IMR-90 (cell line): ENCODE data around the gene ANKMY2. TPM values are rescaled to one million over a fixed set of nuclear protein-coding genes. Genes with fewer than 3 reads are reported as not detected.

Source experiments
- ATAC-seq: fragments of 200-7000 bp; cut with Tn5 transposase; 2 replicates; pipeline ENCODE4 v1.9.1; 2020; ENCODE audit warnings: low read depth, mild to moderate bottlenecking, moderate library complexity
- BruUV-seq: library from RNA; stranded (reverse); fragments of 400-500 nt; replicated peaks from 2 replicates; lab custom pipeline; 2021; lab: Mats Ljungman, UMichigan
- CTCF ChIA-PET: fragments of 300-600 bp; formaldehyde crosslinking; extraction: SDS; loops from one replicate; lab custom pipeline; 2021; ENCODE audit warnings: antibody characterized with exemption; lab: Yijun Ruan, JAX
- POLR2A ChIA-PET: fragments of 300-600 bp; sonication (Branson Sonifier 250); formaldehyde crosslinking; loops from one replicate; lab custom pipeline; 2022; ENCODE audit warnings: antibody characterized with exemption; ENCODE audit not compliant: unreplicated experiment; lab: Charles Lee
- DNase-seq: peaks from one replicate; pipeline ENCODE4 v3.0.0; 2013
- H2AFZ ChIP-seq: replicated peaks from 2 replicates; pipeline ENCODE3; 2013; ENCODE audit warnings: low read length, mild to moderate bottlenecking; ENCODE audit not compliant: poor library complexity
- H2AK5ac ChIP-seq: 2 replicates; pipeline ENCODE4 v1.6.1; 2013; ENCODE audit warnings: low read depth, low read length, inconsistent platforms
- H2AK9ac ChIP-seq: replicated peaks from 2 replicates; pipeline ENCODE3; 2013; ENCODE audit warnings: mild to moderate bottlenecking, low read depth, low read length, moderate library complexity; ENCODE audit not compliant: poor library complexity
- H2BK120ac ChIP-seq: 2 replicates; pipeline ENCODE4 v1.6.1; 2013; ENCODE audit warnings: low read depth, low read length, inconsistent platforms
- H2BK15ac ChIP-seq: 3 replicates; pipeline ENCODE4 v1.6.1; 2013; ENCODE audit warnings: low read depth, low read length, inconsistent platforms
- H2BK20ac ChIP-seq: 2 replicates; pipeline ENCODE4 v1.6.1; 2013; ENCODE audit warnings: low read depth, mild to moderate bottlenecking, inconsistent platforms, low read length, moderate library complexity
- H2BK5ac ChIP-seq: 2 replicates; pipeline ENCODE4 v1.6.1; 2013; ENCODE audit warnings: mild to moderate bottlenecking, low read depth, low read length, inconsistent platforms; ENCODE audit not compliant: poor library complexity, severe bottlenecking
- H3K14ac ChIP-seq: replicated peaks from 2 replicates; pipeline ENCODE4 v1.6.1; 2013; ENCODE audit warnings: low read depth, low read length, inconsistent platforms
- H3K18ac ChIP-seq: 2 replicates; pipeline ENCODE4 v1.6.1; 2013; ENCODE audit warnings: low read depth, low read length, control low read depth
- H3K23ac ChIP-seq: 2 replicates; pipeline ENCODE4 v1.6.1; 2013; ENCODE audit warnings: low read depth, low read length, inconsistent platforms
- H3K27ac ChIP-seq: 2 replicates; pipeline ENCODE4 v1.5.1; 2013; ENCODE audit warnings: mild to moderate bottlenecking, control low read depth, low read length; ENCODE audit not compliant: insufficient read depth
- H3K27me3 ChIP-seq: 2 replicates; pipeline ENCODE4 v1.6.1; 2013; ENCODE audit warnings: low read length; ENCODE audit not compliant: control insufficient read depth, insufficient read depth
- H3K36me3 ChIP-seq: 2 replicates; pipeline ENCODE4 v1.6.1; 2013; ENCODE audit warnings: low read length, mixed read lengths; ENCODE audit not compliant: control insufficient read depth, insufficient read depth
- H3K4ac ChIP-seq: 2 replicates; pipeline ENCODE4 v1.6.1; 2013; ENCODE audit warnings: low read depth, low read length, inconsistent platforms
- H3K4me1 ChIP-seq: 2 replicates; pipeline ENCODE4 v1.6.1; 2013; ENCODE audit warnings: low read length, mixed read lengths; ENCODE audit not compliant: control insufficient read depth, insufficient read depth
- H3K4me2 ChIP-seq: 2 replicates; pipeline ENCODE4 v1.6.1; 2013; ENCODE audit warnings: low read depth, mild to moderate bottlenecking, control low read depth, low read length, moderate library complexity
- H3K4me3 ChIP-seq: 2 replicates; pipeline ENCODE4 v1.5.1; 2013; ENCODE audit warnings: low read depth, mild to moderate bottlenecking, control low read depth, low read length, moderate library complexity; ENCODE audit not compliant: insufficient read depth
- H3K56ac ChIP-seq: 2 replicates; pipeline ENCODE4 v1.6.1; 2013; ENCODE audit warnings: low read length, inconsistent platforms; ENCODE audit not compliant: insufficient read depth; ENCODE audit errors: extremely low read depth
- H3K79me1 ChIP-seq, 2 experiments: 2 replicates each; pipeline ENCODE4 v1.6.1; 2013; ENCODE audit warnings: low read length in 2 of 2, inconsistent platforms in 1 of 2, low read depth in 1 of 2
- H3K9ac ChIP-seq: 2 replicates; pipeline ENCODE4 v1.6.1; 2013; ENCODE audit warnings: low read depth, low read length, control low read depth
- H3K9me1 ChIP-seq: 2 replicates; pipeline ENCODE4 v1.6.1; 2013; ENCODE audit warnings: low read length, inconsistent platforms; ENCODE audit not compliant: insufficient read depth
- H3K9me3 ChIP-seq: 2 replicates; pipeline ENCODE4 v1.6.1; 2013; ENCODE audit warnings: low read length; ENCODE audit not compliant: control insufficient read depth, insufficient read depth
- H4K20me1 ChIP-seq: 2 replicates; pipeline ENCODE4 v1.6.1; 2013; ENCODE audit warnings: low read length, inconsistent platforms; ENCODE audit not compliant: insufficient read depth
- H4K5ac ChIP-seq: 2 replicates; pipeline ENCODE4 v1.6.1; 2013; ENCODE audit warnings: mild to moderate bottlenecking, low read depth, low read length, control low read depth
- H4K8ac ChIP-seq, 2 experiments: 2 replicates each; pipeline ENCODE4 v1.6.1; 2013; ENCODE audit warnings: low read depth in 2 of 2, low read length in 2 of 2, control low read depth in 1 of 2, inconsistent platforms in 1 of 2
- H4K91ac ChIP-seq: 2 replicates; pipeline ENCODE4 v1.6.1; 2013; ENCODE audit warnings: low read depth, low read length, inconsistent platforms; ENCODE audit not compliant: insufficient read depth
- MAFK ChIP-seq: IDR thresholded peaks from 2 replicates; pipeline ENCODE4 v1.6.1; 2012; ENCODE audit warnings: low read depth, low read length, improper control_type of control experiment
- RFX5 ChIP-seq: IDR thresholded peaks from 2 replicates; pipeline ENCODE4 v1.8.0; 2012; ENCODE audit warnings: low read depth, mild to moderate bottlenecking, low read length, moderate library complexity
- WGBS, 2 experiments: methylation state at CpG; one replicate each; pipeline versions ENCODE4 v1.1.5 to v1.1.7; 2013; ENCODE audit warnings: missing lambda C conversion rate in 2 of 2; ENCODE audit not compliant: insufficient read length in 1 of 2; ENCODE audit errors: extremely low coverage in 2 of 2; 5-methylcytosine and 5-hydroxymethylcytosine counted together
- dilution Hi-C: fragments of 300-500 bp; cut with HindIII; formaldehyde crosslinking; loops from one replicate; pipeline ENCODE4 v1.14.3; 2018; ENCODE audit warnings: low sequenced_read_pairs; ENCODE audit not compliant: unreplicated experiment
- in situ Hi-C: fragments of 300-500 bp; cut with MboI; formaldehyde crosslinking; loops from 3 replicates; pipeline ENCODE4 v1.14.3; 2019; ENCODE audit warnings: low sequenced_read_pairs, inconsistent platforms, mixed read lengths
- intact Hi-C: fragments of 100-400 bp; cut with micrococcal nuclease; formaldehyde crosslinking; loops from 2 replicates; pipeline ENCODE4 v1.10.0; 2022
- polyA plus RNA-seq, 3 experiments: library from polyadenylated mRNA; depleted of rRNA; stranded (reverse); fragments of >200 nt; gene quantifications; 2 replicates each; pipeline ENCODE4 v1.2.3, GENCODE V29; 2012; ENCODE audit warnings: low replicate concordance in 1 of 3
- total RNA-seq: library from RNA; depleted of rRNA; stranded (reverse); fragments of >200 nt; gene quantifications from 2 replicates; pipeline ENCODE4 v1.2.3, GENCODE V29; 2012

ANKMY2 gene
- total and polyA plus RNA-seq, 2 of the 4 experiments (the other 2 are of a cell fraction), result 19.5 to 41.9 TPM

GRCh38 chr7:16562456-16563220 lies 82.9 kb downstream of the ANKMY2 start (continued):
- no peak for TF ChIP-seq RFX5

DNA sequence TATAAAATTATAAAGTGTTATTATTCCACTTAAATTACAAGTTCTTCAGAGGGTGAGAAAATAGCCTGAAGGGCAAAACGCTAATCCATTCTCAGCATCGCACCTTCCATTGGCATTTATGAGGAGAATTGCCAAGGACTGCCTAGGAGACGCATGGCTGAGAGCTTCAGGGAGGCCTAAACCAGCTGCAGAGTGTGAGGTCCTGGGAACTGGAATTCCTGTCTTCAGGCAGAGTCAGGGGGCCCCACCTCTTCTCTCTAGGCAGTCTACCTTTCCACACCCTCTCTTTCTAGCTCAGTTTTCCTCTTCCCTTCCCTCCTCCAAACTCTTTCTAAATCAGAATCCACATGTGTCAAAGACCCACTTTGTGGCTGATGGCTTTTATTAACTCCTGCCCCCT lies 83.6 kb downstream of the ANKMY2 start:
- no peak overlapping the region for H2AFZ ChIP-seq
- no peak overlapping the region for H3K18ac ChIP-seq
- H3K4ac ChIP-seq, result no peak overlapping the region
- H2BK20ac ChIP-seq, result no peak overlapping the region
- H2BK5ac ChIP-seq, result no peak overlapping the region
- no peak overlapping the region for H3K4me2 ChIP-seq
- no peaks in the 10 kb centered on the region for H3K79me1 ChIP-seq
- no peaks in the 10 kb centered on the region for H3K27me3 ChIP-seq
- no peaks in the 10 kb centered on the region for H3K9me1 ChIP-seq
- H3K36me3 ChIP-seq, result no peaks in the 10 kb centered on the region
- H3K23ac ChIP-seq, result no peak overlapping the region
- no peaks in the 10 kb centered on the region for H3K9me3 ChIP-seq
- dilution Hi-C loops, result no loop called here
- intact Hi-C loops, result loop anchor here (10.0 kb wide), 1 partner anchor 1257 kb away; no protein-coding TSS in a partner anchor
- CTCF ChIA-PET, result no interaction called here
- H2AK9ac ChIP-seq, result no peak overlapping the region
- H4K8ac ChIP-seq, result no peak overlapping the region
- H2AK5ac ChIP-seq, result no peak overlapping the region
- H2BK15ac ChIP-seq, result no peak overlapping the region
- no peaks in the 10 kb centered on the region for H3K4me1 ChIP-seq
- BruUV-seq, result no TSS peak
- no peak overlapping the region for H3K27ac ChIP-seq
- no peak for DNase-seq
- no peak overlapping the region for H3K4me3 ChIP-seq
- in situ Hi-C loops, result loop anchor here (5.0 to 25.0 kb wide), 2 partner anchors 485 to 1250 kb away; no protein-coding TSS in a partner anchor
- no peak overlapping the region for H4K5ac ChIP-seq
- H3K14ac ChIP-seq, result no peak overlapping the region
- no peak overlapping the region for H3K56ac ChIP-seq
- H4K20me1 ChIP-seq, result no peaks in the 10 kb centered on the region
- POLR2A ChIA-PET, result no interaction called here
- no peak overlapping the region for H2BK120ac ChIP-seq
- no peak for ATAC-seq
- H4K91ac ChIP-seq, result no peak overlapping the region
- no peak overlapping the region for H3K9ac ChIP-seq
- no peak for TF ChIP-seq MAFK
- WGBS, 2 experiments, result no CpG with 5 or more reads among the region's 3 CpGs
